GM19328 (cell line): ENCODE measurements around the gene PROSER1.
"Not testable (repeated sequence)": the region's sequence is repeated elsewhere in the genome, so short reads cannot be mapped to it uniquely, and the experiment has no call there.

ENCODE experiments used
- ATAC-seq: cut with Tn5 transposase; IDR thresholded peaks from one replicate; pipeline ENCODE4 v1.9.1; 2021; ENCODE audit warnings: mild to moderate bottlenecking, moderate library complexity; ENCODE audit not compliant: unreplicated experiment

The PROSER1 gene

DNA sequence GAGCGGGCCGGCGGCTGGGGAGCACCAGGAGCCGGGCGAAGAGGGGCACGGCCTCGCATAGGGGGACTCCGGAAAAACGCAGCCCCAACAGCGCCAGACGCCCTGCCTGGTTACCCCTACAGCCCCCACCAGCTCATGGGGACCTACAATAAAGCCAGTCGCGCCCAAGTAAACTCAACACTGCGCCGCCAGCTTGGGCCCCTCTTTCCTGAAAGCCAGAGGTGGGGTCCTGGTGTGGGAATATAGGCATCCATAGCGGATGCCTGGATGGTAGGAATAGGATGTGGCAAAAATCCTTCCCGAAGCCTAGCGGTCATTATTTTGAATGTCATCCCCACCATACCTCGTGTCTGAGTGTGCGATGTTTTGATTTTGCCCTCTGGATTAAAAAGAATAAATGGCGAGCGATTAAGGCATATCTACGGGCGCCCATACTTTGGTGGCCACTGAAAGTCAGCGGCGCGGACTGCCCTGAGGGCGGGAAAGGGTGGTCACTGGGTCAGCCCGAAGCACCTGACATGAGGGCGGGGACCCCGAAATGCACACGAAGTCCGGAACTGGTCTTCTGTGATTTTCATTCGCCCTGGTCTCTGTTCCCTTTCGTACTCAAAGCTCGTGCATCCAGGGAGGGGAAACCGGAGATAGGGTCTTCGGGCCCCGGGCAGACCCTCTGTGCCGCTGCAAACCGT is at the start of gene PROSER1, which contains the start of gene NHLRC3:
TSS of gene PROSER1 (minus strand) at position 210 of the 689 bp plus-strand sequence. CDS start 847 bp downstream, outside the sequence.
TSS of gene NHLRC3 (plus strand) at position 577 of the 689 bp plus-strand sequence. CDS start 184 bp downstream, outside the sequence.
- peak; percentile 67 for ATAC-seq

GRCh38 chr13:39086251-39086945 is 48.5 kb upstream of the PROSER1 start:
- not testable (repeated sequence) for ATAC-seq

DNA sequence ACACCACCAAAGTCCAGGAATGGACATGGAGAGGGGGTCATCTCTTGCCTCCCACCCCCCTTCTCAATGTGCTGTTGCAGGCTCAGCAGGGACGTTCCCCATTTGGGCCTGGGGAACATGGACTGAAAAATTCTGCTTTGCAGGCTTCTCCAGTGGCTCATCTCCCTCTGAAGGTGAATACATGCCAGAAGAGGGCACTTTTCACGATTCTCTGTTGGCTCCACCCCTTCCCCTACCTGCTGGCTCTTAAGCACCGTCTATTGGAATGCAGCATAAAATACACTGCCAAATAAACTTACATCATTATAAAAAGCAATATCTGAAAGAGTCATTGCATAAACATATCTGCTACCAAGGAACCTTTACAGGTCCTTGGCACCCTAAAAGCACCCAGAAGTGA is 36.1 kb upstream of the PROSER1 start:
- no peak for ATAC-seq

- ATAC-seq: no peak
Measured at GRCh38 chr13:39072842-39073241, 35.0 kb upstream of the PROSER1 start.

DNA sequence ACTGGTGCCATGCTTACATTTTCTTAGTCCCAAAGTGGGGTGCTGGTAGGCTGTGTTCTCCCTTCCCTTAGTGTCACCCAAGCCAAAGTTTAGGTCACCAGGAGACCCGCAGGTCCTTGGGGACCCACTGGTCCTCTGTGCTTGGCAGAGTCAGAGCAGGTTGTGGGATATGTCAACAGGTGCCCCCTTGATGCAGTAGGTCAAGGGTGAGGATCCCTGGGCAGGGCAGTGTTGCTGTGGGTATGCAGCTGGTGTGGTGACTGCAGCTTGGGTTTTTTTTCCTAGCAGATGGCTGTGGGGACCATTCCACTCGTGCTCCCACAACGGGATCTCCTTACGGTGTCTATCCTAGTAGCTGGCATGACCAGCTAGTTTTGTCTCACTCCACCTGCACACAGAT is 24.1 kb upstream of the PROSER1 start:
- ATAC-seq: no peak

DNA sequence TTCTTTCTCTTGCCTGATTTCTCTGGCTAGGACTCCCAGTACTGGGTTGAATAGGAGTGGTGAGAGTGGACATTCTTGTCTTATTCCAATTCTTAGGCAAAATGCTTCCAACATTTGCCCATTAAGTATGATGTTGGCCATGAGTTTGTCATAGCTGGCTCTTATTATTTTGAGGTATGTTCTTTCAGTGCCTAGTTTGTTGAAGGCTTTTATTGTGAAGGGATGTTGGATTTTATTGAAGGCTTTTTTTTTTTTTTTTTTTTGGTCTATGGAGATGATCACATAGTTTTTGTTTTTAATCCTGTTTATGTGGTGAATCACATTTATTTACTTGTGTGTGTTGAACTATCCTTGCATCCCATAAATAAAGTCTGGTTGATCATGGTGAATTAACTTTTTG is 20.2 kb upstream of the PROSER1 start:
- no peak for ATAC-seq

GRCh38 chr13:39056018-39056417 is 18.1 kb upstream of the PROSER1 start:
- ATAC-seq: no peak

DNA sequence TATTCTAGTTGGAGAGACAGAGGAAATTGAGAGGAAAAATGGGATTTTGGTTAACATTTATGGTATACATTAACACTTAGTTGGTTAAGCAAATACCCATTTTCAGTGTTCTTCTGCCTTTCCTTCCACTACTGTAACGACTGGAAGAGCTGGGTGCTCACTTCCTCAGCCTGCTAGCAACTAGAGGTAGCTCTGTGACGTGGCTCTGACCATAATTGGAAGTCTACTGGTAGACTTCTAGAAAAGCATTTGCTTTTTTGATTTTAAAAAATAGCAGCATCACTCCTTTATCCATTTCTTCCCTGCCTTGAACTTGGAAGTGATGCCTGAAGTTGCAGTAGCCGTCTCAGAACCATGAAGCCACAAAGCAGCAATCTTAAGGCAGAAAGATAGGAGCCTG is 16.2 kb upstream of the PROSER1 start:
- no peak for ATAC-seq

DNA sequence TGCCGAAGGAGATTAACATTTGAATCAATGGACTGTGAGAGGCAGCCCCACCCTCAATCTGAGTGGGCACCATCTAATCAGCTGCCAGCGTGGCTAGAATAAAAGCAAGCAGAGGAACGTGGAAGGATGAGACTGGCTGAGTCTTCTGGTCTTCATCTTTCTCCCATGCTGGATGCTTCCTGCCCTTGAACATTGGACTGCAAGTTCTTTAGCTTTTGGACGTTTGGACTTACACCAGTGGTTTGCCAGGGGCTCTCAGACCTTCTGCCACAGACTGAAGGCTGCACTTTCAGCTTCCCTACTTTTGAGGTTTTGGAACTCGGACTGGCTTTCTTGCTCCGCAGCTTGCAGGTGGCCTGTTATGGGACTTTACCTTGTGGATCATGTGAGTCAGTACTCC is 15.1 kb upstream of the PROSER1 start:
- no peak for ATAC-seq

DNA sequence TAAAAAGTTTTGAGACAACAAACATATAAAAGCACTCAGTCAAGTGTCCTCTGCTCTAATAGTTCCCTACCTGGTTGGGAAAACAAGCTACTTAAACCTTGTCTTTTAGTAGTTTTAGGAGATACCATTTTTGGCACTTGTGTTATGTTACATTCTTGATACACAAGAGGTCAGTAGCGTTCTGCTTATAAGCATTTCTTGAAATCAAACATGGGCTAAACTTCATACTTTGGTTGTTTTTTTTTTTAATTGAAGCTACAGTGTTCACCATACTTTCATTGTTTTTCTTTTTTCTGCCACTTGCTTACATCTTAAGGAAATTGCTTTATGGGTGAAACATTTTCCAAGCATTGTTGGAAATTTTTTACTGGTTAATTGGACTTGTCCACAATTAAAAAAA is 13.3 kb upstream of the PROSER1 start:
- ATAC-seq: no peak

DNA sequence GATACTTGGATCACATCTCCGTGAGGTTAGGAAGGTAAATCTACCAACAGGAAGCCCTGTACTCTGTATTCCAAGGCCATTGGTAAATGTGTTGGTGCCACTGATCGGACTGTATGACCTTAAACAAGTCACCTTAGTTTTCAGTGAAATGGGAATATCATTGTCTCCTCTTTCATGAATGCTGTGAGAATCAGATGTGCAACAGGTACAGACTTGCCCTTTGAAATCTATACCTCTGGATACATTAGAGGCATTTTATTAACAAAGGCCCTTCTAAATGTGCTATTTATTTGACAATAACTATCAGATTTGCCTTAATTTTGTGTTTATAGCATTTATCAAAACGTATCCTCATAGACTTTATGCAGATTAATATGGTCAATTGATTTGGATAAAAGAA is 11.4 kb upstream of the PROSER1 start:
- ATAC-seq: no peak

DNA sequence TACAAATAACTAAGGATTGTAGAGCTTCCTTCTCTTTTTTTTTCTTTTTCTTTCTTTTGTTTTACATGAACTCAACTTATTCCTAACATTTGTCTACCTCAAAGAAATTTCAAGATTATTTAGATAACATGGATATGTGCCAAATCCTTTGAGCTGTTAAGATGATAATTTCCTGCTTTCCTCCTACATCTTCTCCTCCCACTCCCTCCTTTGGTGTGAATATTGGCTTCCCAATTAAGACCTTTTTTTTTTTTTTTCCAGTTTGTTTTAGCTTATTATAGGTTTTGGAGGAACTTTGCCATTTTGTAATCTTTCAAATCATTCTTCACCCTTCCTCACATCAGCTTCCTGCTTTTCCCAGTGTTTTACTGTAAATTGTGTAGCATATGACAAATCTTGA is 10.9 kb upstream of the PROSER1 start:
- ATAC-seq: no peak

DNA sequence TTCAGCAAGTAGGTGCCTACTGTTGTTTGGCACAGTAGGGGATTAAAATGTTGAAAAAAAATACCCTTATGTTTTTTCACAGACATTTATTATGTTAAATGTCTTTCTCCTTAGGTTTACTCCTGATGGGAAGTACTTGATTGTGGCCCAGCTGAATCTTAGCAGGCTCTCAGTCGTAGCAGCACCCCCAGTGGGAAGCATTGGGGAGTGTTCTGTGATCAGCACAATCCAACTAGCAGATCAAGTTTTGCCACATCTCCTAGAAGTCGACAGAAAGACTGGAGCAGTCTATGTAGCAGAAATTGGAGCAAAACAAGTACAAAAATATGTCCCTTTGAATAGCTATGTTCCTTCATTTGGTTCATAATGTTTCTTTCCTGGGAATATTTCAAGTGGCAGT is 9.7 kb upstream of the PROSER1 start:
- no peak for ATAC-seq

DNA sequence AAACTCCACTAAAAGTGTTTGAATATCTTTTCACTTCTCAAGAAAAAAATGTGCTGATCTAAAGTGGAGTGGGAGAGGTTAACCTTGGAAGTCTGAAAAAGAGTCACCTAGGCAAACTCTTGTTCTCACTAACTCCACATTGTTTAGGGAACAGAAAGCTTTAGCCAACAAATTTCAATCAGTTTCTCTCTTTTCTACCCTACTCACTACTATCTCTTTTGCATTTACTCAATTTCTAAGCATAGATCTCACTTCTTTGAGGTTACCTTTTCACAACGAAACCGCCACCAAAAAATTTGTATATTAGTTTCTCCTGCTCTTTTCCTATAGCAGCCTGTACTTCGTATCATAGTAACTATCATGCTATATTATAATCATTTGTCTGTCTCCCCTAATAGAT is 6.6 kb upstream of the PROSER1 start:
- ATAC-seq: peak; percentile 72

GRCh38 chr13:39040206-39040605 is 2.3 kb upstream of the PROSER1 start:
- ATAC-seq: no peak

DNA sequence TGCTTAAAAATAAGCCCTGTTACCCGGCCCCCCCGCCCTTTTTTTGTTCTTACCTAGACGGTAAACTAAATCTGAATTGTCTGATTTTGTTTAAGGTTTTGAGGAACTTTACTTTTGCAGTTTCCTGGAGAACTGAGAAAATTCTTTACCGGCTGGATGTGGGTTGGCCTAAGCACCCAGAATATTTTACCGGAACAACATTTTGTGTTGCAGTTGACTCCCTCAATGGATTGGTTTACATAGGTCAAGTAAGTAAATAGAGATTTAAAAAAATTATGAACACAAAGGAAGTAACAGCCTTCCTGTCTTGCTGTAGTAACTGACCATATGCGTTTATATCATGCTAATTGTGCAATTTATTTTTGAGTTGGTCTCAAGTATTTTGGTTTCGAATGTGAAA is 1.2 kb upstream of the PROSER1 start:
- no peak for ATAC-seq

- peak; percentile 32 for ATAC-seq
Measured at GRCh38 chr13:39038569-39039030, 711 bp upstream of the PROSER1 start.

GRCh38 chr13:39037410-39037879 is 444 bp downstream of the PROSER1 start:
- ATAC-seq: no peak

DNA sequence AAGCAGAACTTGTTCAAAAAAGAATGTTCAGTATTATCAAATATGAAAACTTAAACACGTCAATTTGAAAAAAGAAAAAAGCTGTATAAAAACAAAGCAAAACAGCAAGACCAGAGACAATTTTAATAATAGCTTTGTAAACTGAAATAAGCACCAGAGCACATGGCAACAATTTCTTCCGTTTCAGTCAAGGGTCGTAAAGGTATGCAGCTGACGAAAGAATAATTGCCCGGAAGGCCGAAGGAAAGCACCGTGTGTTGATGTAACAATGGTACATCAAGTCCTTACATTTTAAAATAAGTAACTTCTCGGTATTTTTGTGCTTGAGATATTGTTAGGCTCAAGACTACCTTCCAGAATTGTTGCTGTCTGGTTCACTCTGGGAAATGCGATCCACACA is 1.7 kb downstream of the PROSER1 start:
- ATAC-seq: no peak

DNA sequence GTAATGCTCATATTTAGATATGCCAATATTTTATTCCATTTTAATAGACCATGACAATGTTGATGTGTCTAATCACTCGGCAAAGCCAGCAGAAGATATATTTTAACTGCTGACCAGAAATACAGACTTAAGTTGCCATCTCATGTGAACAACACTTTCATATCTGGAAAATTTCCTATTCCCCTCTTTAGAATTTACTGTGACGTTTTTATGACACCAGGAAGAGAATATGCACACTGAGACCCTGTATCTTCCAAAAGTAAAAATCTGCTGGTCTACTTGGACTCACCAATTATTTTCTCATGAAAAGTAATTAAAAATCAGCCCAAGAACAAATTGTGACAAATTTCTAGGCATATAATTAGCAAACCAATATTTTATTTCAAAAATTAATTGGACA is 2.1 kb downstream of the PROSER1 start:
- ATAC-seq: no peak

GRCh38 chr13:39035204-39035603 is 2.7 kb downstream of the PROSER1 start:
- no peak for ATAC-seq

- no peak for ATAC-seq
Measured at GRCh38 chr13:39034085-39034484, 3.8 kb downstream of the PROSER1 start.
